RCC 7860 (cell line): ENCODE measurements around the gene DUS1L.
"Not testable (repeated sequence)": the region's sequence is repeated elsewhere in the genome, so short reads cannot be mapped to it uniquely, and the experiment has no call there.

Experiments used
- DNase-seq: peaks from one replicate; pipeline ENCODE4 v3.0.0-alpha.2; 2015; ENCODE audit warnings: low spot score
- FAIRE-seq: peaks from 2 replicates; lab custom pipeline; 2012; peaks lifted over from hg19 to GRCh38; lab: Jason Lieb, UNC

DUS1L gene

DNA sequence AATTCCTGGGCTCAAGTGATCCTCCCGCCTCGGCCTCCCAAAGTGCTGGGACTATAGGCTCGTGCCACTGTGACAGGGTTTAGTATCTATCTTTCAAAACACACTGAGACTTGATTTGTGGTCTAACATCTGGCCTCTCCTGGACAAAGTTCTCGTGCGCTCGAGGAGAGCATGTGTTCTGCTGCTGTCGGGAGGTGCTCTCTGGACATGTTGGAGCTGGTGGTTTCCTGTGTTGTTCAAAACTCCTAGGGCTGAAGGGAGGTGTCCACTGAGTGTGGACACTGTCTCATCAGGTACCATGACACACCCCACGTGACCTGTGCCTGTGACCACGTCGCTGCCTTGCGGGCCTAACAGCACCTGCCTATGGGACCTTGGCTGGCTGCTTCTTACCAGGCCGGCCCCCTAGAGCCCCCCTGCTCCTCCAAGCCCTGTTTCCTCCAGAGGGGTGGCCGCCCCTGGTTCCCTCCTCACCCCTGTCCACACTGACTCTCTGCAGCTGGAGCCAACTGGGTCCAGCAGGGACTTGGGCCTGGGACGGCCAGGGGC is 19.6 kb downstream of the DUS1L start:
- no peak for FAIRE-seq

DNA sequence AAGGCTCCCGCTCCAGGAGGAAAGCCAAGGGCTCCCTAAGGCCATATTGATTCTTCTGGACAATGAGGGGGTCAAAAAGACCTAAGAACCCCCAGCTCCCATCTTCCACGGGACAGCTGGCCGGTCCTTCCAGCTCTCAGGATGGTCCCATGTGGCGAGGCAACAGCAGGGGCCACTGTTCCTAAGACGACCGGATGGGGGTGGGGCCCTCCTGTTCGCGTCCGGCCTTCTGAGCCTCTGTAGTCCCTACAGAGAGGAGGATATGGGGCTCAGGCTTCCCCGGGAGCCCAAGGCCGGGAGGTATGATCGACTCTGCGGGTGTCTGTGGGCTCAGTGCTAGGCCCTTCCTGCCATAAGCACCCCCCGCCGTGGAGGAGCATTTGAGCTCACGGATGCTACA is 22.1 kb downstream of the DUS1L start:
- FAIRE-seq (no peak), DNase-seq (no peak)

More for the DNA sequence above, 19.6 kb downstream of the DUS1L start:
- no peak for DNase-seq

DNA sequence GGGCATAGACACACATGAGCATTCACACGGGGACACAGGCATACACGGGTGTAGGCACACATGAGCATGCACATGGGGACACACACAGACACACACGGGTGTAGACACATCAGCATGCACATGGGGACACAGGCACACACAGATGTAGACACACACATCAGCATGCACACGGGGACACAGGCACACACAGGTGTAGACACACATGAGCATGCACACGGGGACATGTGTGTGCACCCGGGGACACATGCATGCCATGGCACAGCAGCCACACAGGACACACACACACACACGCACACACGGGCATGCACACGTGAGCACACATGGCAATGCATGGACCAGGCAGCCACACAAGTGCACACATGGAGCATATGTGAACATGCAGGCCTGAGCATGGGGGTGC is 23.0 kb downstream of the DUS1L start:
- no peak for FAIRE-seq

DNA sequence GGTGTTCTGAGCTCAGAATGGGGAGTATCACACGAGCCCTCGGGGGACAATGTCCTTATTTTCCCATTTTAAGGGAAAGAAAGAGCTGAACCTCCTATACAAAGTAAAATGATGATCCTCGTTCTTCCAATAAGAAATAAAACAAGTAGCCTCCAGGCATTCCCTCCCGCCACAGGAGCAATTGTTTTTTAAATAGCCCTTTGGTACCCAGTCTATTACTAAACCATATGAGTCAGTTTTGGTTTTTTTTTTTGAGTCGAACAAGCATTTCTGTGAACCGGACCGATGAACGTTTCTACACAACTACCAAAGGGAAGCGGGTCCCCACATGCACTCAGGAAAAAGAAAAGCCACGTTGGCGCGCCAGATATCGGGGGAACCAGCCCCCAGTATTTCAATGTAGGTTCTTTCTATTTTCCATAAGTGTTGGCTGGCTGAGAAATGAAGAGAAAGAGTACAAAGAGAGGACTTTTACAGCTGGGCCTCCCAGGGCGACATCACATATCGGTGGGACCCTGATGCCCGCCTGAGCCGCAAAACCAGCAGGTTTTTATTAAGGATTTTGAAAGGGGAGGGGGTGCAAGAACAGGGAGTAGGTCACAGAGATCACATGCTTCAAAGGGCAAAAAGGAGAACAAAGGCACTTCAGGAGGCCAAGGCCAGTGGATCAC is 24.3 kb downstream of the DUS1L start:
- FAIRE-seq (no peak), DNase-seq (no peak)

More for the DNA sequence above, 23.0 kb downstream of the DUS1L start:
- no peak for DNase-seq

DNA sequence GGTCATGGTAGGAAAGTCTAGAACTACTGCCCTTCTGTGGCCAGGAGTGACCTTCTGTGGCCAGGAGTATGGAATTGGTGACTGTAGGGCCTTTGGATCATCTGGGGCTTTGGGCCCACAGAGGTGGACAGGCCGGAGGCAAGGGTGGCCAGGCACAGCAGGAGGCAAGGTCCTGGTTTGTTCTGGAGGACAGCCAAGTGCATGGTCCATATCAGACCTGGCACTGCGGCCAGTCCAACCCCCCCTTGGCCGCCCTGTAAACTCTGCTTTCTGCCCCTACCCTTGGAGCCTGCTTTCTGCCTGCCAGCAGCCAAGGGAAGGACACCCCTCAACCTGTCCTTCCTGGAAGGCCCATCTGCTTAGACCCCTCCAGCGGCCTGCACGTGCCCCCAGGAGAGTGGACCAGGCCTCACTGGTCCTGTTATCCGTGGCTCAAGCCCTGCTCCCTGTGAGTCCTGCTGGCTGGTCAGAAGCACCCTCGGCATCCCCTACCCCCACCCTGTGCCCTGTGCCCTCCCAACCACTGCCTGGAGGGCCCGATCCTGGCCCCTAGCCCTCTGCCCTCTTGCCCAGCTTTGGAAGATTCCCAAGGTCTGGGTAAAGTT is 25.8 kb downstream of the DUS1L start:
- DNase-seq (peak; percentile 60), FAIRE-seq (peak; percentile 54)

DNA sequence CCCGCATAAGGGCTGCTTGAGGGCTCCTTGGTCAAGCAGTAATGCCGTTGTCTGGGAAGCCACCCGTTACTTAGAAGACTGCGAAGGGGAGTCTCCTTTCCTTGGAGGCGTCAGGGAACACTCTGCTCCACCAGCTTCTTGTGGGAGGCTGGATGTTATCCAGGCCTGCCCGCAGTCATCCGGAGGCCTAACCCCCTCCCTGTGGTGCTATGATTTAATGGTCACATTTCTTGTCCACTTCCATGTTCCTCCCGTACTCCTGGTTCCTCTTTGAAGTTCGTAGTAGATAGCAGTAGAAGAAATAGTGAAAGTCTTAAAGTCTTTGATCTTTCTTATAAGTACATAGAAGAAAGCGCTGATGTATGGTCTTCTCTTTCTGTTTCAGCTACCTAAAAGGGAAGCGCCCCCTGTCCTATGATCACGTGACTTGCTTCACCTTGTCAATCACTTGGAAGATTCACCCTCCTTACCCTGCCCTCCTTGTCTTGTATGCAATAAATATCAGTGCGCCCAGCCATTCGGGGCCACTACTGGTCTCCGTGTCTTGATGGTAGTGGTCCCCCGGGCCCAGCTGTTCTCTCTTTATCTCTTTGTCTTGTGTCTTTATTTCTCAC is 26.7 kb downstream of the DUS1L start:
- FAIRE-seq, DNase-seq: not testable (repeated sequence)

DNA sequence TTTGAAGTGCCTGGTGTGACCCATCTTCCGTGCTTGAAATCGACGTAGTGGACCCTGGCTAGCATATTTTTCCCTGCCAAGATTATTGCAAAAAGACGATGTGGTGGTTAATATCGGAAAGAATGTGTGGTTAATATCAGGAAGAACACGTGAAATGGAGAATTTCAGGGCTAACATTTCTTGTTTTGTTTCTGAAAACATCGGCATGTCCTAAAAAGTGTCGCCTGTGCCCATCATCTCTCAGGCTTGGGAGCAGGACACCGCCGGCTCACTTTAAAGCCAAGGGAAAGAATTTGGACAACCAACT is 27.8 kb downstream of the DUS1L start:
- no peak for DNase-seq

DNA sequence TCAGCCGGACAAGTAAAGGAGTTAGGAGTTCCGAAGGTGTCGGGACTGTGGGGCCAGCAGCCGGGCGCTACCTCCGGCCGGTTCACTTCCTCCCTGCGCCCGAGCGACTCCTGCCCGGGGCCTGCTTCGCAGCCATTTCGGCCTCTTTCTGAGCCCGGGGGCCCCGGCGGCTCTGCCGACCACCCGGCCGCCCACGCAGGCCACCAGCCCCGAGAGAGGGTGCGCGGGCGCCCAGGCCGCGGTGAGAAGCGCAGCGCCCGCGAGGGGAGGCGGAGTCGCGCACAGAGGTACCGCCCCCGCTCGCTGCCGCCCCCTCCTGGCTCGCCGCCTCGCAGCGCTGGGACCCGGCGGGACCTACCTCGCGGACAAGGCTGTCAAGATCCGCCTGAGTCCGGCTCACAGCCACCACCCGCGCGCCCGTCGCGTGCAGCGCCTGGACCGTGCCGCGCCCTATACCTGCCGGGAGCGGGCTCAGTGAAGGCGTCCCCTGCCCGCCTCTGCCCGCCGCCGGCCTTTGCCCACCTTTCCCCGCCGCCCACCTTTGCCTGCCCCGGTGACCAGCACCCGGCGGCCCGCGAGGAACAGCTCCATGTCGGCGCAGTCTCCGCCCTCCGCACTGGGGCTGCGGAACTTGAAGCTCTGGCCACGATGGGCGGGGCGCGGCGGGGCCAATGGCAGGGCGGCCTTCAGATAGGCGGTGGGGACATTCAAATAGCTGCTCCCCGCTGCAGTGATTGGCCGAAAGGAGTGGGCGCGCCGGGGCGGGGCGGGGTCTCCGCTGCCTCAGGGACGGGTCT is 28.3 kb downstream of the DUS1L start, which contains the start of gene DCXR:
Gene DCXR, minus strand, starts transcription at position 606 of the 797 bp plus-strand sequence. Its CDS starts 15 bp downstream, at position 591.
- FAIRE-seq (peak; percentile 79), DNase-seq (peak; percentile 84)

More for the DNA sequence above, 27.8 kb downstream of the DUS1L start:
- no peak for FAIRE-seq

DNA sequence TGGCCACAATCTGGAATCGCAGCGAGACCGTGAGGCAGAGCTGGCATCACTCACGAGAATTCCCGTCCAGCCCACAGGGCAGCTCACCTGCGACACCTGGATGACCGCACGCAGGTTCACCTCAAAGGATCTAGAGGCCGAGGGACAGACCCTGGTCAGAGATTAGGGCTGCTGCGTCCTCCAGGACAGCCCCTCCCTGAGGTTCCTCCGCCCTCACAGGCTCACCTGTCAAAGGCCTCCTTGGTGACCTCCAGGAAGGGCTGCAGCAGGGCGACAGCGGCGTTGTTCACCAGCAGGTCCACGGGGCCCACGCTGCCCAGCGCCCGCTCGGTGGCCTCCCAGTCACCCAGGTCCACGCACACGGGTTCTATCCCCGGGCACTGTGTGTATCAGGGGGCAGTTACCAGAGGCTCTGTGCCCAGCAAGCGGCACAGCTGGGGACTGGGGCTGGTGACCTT is 28.9 kb downstream of the DUS1L start:
- DNase-seq (no peak), FAIRE-seq (no peak)

DNA sequence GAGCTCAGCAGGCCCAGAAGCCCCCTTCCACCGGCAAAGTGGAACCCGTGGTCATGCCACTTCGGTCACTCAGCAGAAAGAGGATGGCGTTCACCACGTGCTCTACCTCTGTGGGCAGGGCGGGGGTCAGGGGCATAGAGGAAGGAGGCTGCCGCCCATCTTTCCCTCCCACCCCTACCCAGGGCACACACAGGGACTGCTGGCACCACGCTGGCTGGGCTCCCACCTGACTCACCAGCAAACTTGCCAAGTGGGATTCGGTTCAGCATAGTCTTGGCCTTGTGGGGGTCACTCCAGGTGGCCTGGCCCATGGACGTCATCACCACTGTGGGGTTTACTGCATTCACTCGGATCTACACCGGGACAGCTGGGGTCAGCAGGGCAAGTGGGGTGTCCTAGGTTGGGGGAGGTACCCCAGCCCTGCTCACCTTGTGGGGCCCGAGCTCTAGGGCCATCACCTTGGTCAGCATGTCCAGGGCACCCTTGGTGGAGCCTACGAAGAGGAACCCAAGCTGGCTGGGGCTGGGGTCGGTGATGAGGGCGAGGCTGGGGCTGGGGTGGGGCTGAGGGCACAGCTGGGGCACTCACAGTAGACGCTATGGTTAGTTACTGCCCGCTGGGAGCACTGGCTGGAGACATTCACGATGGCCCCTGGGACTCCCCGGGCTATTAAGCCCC is 29.5 kb downstream of the DUS1L start:
- no peak for DNase-seq
- no peak for FAIRE-seq

DNA sequence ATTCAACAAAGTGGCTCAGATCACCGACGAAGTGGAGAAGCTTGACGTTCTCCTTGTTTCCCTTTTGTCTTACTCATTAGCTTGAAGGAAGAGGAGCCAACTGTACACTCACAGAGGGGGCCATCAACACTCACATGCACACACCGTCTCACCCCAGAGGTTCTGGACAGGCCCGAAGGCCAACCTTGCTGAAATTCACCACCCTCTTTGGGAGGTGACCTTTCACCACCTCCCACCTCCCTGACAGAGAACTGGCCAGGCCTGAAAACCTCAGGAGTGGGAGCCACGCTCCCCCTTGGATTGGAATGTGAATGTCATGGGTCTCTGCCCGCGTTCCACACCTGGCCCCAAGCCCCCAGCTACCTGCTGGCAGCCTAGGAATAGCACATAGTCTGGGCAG is 30.1 kb downstream of the DUS1L start:
- no peak for DNase-seq
- no peak for FAIRE-seq

DNA sequence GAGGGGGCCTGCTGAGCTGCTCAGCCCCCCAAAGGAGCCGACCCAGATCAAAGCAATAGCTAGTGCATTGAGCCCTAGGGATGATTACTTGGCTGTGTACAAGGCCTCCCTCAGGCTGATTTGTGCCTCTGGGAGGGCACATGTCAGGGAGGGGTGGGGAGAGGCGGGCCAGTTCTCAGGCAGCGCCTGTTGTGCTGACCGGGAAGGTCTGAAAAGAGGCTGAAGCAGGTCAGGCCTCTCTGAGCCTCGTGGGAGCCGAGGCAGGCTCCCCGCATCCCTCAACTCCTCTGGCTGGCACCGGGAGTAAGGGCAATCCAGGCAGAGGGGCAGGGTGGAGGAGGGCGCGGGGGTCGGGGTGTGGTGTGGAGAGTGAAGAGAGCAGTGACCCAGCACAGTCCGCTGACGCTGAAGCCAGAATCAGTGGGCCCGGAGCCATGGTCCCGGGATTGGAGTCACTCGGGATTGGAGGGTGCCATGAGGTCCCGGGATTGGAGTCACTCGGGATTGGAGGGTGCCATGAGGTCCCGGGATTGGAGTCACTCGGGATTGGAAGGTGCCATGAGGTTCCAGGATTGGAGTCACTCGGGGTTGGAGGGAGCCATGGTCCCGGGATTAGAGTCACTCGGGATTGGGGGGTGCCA is 31.1 kb downstream of the DUS1L start:
- FAIRE-seq (no peak), DNase-seq (no peak)

DNA sequence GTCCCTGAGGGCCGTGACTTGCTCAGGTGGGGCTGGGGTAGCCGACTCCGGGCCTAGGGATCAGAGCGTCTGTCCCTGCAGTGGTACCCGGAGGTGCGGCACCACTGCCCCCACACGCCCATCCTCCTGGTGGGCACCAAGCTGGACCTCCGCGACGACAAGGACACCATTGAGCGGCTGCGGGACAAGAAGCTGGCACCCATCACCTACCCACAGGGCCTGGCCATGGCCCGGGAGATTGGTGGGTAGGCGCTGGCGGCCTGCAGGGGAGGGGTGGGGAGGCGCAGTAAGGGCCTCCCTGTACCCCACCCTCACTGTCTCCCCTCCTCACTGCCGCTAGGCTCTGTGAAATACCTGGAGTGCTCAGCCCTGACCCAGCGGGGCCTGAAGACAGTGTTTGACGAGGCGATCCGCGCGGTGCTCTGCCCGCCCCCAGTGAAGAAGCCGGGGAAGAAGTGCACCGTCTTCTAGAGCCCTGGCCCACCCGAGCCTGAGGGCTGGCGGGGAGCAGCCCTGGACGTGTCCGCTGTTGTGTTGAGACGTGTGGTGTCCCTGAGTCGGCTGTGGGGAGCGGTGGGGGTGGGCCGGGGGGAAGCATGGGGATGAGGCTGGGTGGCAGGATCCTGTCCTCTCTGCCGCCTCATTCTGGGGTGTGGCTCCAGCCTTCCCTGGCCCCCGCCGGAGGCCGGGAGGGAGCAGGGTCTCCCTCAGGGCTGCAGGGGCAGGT is 32.1 kb downstream of the DUS1L start:
- no peak for DNase-seq
- FAIRE-seq: no peak

DNA sequence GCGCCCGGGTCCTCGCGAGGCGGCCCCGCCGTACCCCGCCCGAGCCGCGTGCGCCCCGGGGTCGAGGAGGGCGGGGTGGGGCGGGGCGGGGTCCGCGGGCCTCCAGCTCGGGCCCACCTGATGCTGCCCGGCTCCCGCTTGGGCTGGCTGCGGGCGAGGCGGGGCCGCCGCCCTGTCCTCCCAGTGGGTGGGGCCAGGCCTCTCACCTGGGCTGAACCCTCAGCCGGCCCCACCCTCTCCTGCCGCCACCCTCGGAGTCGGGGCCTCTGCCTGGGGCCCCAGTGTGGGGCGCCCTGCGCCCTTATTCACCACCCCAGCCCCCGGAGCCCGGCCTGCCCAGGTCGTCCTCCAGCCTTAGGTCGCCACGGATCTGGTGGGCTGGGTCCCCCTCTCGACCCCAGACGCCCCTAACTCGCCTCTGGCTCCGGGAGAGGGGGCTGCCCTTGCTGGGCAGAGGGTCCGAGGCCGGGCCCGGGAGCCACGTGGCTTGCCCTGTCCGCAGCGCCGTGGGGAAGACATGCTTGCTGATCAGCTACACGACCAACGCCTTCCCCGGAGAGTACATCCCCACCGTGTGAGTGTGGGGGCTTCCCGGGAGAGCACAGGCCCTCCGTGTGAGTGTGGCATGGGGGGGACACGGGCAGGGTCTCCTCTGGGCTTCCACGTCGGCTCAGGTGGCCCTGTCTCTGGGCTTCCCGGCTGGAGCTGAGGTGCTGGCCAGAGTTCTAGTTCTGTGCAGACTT is 33.5 kb downstream of the DUS1L start:
- no peak for FAIRE-seq
- no peak for DNase-seq

DNA sequence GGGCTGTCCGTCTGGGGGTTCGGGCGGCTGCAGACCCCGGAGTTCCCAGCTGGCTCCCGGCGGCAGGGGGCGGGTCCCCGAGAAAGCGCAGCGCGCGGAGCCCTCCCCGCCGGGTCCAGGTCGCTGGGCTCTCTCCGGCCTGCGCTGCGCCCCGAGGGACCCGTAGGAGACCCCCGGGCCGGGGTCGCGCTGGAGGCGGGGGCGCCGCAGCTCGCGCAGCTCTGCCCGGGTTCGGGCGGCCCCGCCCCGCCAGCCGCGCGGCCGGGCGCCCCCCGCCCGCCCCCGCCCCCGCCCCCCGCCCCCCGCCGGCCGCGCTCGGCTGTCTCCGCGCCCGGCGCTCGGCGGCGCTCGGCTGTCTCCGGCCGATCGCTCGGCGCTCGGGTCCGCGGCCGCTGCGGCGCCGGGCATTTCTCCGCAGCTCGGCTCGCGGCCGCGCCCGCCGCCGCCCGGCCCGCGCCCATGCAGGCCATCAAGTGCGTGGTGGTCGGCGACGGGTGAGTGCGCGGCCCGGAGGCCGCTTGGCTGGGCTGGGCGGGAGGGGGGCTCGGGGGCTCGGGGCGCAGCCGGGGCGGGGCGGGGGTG is 34.2 kb downstream of the DUS1L start, which contains the start of gene RAC3:
Gene RAC3, plus strand, starts transcription at position 376 of the 582 bp plus-strand sequence. Its CDS starts 84 bp downstream, at position 460.
- no peak for DNase-seq
- no peak for FAIRE-seq

DNA sequence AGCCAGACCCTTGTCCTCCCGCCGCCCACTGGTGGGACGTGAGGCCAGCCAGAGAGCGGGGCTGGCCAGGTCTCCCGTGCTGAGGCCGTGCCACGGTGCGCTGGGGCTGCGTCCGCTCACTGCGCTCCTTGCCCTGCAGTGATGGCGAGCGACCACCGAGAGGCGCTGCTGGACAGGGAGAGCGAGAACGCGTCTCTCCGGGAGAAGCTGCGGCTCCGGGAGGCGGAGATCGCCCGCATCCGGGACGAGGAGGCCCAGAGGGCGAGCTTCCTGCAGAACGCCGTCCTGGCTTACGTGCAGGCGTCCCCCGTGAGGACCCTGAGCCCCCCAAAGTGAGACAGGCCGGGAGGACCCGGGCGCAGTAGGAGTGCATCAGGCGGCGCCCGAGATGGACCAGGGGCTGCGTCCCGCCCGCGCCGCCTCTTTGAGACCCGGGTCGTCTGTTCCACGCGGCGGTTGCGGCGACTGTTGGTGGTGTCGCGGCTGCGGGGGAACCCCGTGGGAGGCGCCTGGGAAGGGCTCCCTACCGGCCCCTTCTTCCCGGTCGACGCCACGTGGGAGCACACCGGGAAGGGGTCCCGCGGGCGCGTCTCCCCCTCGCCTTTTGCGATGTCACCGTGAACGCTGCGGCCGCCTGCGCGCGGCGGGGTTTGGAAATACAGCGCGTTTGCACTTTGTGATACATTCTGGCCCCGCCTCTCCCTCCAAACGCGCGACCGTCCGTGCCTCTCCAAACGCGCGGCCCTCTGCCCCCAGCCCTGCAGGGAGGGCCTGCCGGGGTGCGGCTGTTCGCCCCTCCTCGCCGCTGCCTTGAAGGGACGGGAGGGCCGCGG is 34.9 kb downstream of the DUS1L start:
- peak; percentile 46 for DNase-seq
- no peak for FAIRE-seq

DNA sequence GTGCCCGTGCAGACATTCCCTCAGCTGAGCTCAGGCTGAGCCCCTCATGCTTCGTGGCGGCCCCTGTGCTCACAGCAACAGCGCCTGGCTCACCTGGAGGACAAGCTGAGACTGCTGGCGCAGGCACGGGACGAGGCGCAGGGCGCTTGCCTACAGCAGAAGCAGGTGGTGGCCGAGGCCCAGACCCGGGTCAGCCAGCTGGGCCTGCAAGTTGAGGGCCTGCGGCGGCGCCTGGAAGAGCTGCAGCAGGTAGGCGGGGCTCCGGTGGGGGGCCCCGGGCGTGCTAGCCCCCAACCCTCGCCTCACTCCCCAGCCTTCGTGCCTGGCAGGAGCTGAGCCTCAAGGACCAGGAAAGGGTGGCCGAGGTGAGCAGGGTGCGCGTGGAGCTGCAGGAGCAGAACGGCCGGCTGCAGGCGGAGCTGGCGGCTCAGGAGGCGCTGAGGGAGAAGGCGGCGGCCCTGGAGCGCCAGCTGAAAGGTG is 35.6 kb downstream of the DUS1L start:
- DNase-seq (no peak), FAIRE-seq (no peak)
